OCI-LY7 (cell line): Measurements from ENCODE around the gene WDR86.

Experiments
- CTCF ChIP-seq: fragments of 200-600 bp; sonication (generic); conservative IDR thresholded peaks from 2 replicates; pipeline ENCODE4 v1.5.1; 2014; ENCODE audit warnings: mild to moderate bottlenecking, antibody characterized with exemption, low read length, moderate library complexity, mixed read lengths
- EZH2phosphoT487 ChIP-seq: fragments of 200-600 bp; sonication (generic); IDR thresholded peaks from 2 replicates; pipeline ENCODE4 v1.6.1; 2018; ENCODE audit warnings: low read depth, borderline replicate concordance, mild to moderate bottlenecking, mixed run types, antibody characterized with exemption, low read length, moderate library complexity, mixed read lengths

- TF ChIP-seq CTCF: no peak
- no peak for TF ChIP-seq EZH2phosphoT487
Observed at GRCh38 chr7:151402029-151402835, 7.6 kb downstream of the WDR86 start.
